ENCODE measurements around the gene PSMG1. TPM values are rescaled to one million over a fixed set of nuclear protein-coding genes. Genes with fewer than 3 reads are reported as not detected.
"Not testable (repeated sequence)": the region's sequence is repeated elsewhere in the genome, so short reads cannot be mapped to it uniquely, and the experiment has no call there.

PSMG1 gene, protein sequence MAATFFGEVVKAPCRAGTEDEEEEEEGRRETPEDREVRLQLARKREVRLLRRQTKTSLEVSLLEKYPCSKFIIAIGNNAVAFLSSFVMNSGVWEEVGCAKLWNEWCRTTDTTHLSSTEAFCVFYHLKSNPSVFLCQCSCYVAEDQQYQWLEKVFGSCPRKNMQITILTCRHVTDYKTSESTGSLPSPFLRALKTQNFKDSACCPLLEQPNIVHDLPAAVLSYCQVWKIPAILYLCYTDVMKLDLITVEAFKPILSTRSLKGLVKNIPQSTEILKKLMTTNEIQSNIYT
- 100 and 109 TPM in 2 replicates for total RNA-seq (2014; rRNA removed; shearing (Covaris generic))

- peak; percentile 88 for DNase-seq (ENCODE audit: low read depth)
Observed at GRCh38 chr21:39183272-39184049, at the start of gene PSMG1. Gene PSMG1 (minus strand): TSS chr21:39183451. CDS start chr21:39183385, 66 bp downstream.

- no peak for DNase-seq (ENCODE audit: low read depth)
Observed at GRCh38 chr21:39232861-39233291, 49.6 kb upstream of the PSMG1 start.

DNA sequence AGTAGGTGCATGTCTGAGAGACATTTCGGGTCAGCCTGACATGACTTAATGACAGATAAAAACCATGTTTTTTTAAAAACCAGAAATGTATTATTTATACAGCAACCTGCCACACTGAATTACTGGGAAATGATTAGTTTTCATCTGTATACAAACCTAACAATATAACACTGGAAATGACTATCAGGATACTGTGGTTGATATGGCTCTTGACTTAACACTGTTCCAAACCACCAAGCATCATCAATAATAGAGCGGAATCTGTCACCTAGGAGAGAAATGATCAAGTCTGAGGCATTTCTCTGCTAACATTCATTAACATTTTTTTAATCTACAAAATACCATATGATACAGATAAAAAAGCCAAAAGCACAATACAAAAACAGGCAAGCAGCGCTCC lies 41.7 kb upstream of the PSMG1 start:
- no peak for DNase-seq (ENCODE audit: low read depth)

- no peak for DNase-seq (ENCODE audit: low read depth)
Observed at GRCh38 chr21:39221997-39222486, 38.8 kb upstream of the PSMG1 start.

DNA sequence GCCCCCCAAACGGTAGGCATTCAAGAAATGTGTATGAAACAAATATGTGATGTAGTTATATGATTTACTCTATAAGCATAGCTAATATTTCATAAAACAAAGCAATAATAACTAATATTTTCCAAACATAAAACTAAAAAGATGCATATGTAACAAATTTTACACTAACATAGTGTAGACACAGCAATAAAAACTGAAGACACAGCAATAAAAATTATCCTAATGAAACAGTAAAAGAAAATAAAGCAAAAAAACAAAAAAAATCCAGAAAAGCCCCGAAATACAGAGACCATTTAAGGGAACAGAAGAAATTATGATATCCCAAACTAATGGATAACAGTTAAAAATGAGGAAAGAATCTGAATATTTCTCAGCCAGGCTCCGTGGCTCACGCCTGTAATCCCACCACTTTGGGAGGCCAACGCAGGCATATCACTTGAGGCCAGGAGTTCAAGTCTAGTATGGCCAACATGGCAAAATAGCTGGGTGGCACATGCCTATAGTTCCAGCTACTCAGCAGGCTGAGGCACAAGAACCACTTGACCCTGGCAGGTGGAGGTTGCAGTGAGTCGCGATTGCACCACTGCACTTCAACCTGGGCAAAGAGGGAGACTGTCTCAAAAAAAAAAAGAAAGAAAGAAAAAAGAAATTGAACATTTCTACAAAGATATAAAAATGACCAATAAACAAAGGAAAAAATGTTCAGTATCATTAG lies 38.2 kb upstream of the PSMG1 start:
- no peak for DNase-seq (ENCODE audit: low read depth)

DNA sequence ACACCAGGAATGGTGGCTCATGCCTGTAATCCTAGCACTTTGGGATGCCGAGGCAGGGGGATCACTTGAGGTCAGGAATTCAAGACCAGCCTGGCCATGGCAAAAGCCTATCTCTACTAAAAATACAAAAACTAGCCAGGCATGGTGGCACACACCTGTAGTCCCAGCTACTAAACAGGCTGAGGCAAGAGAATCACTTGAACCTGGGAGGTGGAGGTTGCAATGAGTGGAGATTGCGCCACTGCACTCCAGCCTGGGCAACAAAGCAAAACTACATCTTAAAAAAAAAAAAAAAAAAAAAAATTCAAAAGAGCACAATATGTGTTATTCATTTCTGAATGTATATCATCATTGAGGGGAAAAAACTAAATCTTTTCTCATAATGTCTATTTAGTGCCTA lies 37.6 kb upstream of the PSMG1 start:
- not testable (repeated sequence) for DNase-seq (ENCODE audit: low read depth)

DNA sequence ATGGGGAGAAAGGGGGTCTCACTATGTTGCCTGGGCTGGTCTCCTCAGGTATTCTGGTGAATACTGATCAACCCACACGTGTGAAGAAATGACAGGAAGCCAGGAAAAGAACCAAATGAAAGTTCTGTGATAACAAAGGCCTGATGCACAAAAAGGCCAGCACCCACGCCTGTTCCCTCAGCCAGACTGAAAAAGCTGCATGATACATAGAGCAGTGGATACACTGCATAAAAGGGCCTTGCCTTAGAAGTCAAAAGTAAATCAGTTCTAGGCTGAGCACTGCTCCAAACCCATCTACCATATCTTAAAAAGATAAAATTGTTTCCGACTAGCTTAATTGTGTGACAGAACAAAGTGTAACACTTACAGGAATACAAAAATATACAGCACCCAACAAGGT lies 36.9 kb upstream of the PSMG1 start:
- DNase-seq (ENCODE audit: low read depth), result no peak

DNA sequence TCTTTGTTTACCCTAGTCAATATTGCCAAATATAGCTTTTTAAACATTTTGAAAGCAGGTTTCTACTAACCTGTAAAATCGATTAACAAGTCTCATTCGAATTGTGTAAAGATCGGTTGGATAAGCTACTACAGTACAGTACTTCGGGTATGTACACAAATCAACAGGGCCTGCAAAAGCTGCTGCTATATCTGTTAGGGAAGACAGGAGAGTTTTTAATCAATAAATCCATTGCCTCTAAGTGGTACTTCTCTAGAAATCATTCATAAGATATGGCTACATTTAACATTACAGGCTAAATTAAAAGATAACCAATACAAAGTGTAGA lies 34.8 kb upstream of the PSMG1 start:
- no peak for DNase-seq (ENCODE audit: low read depth)

DNA sequence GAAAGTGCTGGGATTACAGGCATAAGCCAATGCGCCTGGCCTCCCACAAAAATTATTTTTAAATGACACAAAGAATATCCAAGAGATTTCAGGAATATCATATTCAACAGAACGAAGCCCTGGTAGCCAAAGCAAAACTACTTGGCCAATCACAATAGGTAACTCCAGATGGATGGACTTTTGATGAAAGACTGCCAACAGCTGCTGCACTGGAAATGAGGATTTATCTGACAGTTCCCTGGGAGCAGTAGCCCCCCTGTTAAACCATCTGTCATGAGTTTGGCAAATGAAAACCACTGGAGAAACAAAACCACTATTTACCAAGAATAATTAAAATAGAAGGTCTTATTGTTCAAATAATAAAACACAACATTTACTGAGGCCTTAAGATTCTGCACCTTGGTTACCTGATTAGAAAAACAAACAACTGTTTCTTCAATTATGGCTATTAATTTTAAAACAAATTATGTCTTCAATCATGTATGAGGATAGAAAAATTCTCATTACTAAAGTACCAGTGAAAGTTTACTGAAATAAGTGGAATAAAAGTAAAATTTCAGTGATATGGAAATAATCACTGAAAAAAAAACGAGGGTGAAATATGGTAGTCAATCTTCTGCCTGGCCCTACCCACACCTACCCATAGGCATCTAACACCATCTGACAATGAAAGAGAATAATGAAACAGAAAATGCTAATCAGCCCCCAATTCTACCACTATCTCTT lies 34.3 kb upstream of the PSMG1 start:
- no peak for DNase-seq (ENCODE audit: low read depth)

GRCh38 chr21:39216290-39216689 lies 33.0 kb upstream of the PSMG1 start:
- no peak for DNase-seq (ENCODE audit: low read depth)

- no peak for DNase-seq (ENCODE audit: low read depth)
Observed at GRCh38 chr21:39215078-39215477, 31.8 kb upstream of the PSMG1 start.

DNA sequence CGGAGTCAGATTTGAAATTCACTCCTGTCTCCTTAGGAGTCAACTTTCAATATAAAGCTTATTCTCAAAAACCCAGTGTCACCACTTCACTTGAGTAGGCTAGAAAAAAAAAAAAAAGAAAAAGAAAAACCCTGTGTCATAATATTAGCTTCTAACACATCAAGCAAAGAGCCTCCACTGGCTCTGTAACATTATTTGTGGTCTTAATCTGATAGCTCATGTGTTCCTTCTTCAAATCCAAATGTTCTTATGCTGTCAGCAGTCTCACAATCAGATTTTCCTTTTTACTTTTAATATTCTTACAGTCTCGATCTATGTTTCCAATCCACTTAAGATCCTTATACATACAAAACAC lies 26.1 kb upstream of the PSMG1 start:
- no peak for DNase-seq (ENCODE audit: low read depth)

DNA sequence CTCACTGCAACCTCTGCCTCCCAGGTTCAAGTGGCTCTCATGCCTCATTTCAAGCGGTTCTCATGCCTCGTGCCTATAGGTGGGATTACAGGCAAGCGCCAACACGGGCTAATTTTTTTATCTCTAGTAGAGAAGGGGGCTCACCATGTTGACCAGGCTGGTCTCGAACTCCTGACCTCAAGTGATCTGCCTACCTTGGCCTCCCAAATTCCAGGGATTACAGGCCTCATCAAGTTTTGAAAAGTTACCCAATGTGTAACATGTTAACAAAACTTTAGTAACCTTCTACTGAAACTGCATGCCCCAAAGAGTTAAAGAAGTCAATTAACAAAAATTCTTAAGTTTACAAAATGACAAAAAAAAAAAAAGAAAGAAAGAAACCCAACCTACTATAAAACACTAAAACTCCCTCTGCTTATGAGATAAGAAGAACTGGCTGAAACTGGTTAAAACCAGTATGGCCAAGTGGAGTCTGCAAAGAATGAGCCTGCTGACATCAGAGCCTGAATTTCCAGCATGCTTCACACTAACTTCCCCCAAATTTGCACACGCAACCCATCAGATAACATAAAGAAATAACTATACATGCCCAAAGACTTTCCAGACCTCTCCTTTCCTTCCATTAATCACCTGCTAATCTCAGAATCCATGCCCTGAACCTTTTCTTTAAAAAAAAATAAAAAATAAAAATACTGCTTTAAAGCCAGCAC lies 25.5 kb upstream of the PSMG1 start:
- no peak for DNase-seq (ENCODE audit: low read depth)

GRCh38 chr21:39204134-39204533 lies 20.9 kb upstream of the PSMG1 start:
- no peak for DNase-seq (ENCODE audit: low read depth)

DNA sequence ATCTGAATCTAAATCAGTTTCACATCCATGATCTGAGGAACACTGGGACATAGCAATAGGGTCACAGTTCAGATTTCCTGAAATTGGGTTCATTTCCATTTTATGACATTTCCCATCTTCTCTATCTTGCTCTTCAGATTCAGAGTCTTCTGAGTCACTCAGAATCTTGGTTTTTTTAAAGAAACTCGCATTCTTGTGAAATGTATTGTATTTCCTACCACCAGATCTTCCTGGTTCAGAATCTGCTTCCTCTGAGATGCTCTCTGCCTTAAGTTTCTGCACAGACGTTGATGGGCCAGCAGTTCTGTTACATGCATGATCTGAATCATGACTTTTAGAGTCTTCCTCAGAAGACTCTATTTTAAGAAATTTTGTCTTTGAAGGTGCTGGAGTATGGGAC lies 15.5 kb upstream of the PSMG1 start:
- DNase-seq (ENCODE audit: low read depth), result no peak

GRCh38 chr21:39197448-39198233 lies 14.4 kb upstream of the PSMG1 start:
- no peak for DNase-seq (ENCODE audit: low read depth)

- DNase-seq (ENCODE audit: low read depth), result no peak
Observed at GRCh38 chr21:39196838-39197237, 13.6 kb upstream of the PSMG1 start.

GRCh38 chr21:39196310-39196709 lies 13.1 kb upstream of the PSMG1 start:
- DNase-seq (ENCODE audit: low read depth), result no peak

DNA sequence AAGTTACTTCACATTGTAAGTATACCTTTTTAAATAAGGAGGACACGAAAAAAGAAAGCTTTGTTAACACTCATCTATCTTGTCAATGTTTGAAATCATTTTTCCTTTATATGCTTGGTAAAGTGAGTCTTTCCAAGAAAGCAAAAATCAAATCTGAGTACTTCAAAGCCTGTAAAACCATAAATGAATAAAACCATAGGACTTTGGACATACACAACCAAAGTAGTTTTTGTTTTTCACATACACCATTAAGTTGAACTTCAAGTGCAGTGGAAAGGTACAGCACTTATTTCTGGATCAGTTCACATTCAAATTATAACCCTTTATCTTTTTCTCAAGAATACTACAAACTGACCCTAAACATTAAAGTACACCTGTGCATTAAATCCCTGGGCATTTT lies 10.1 kb upstream of the PSMG1 start:
- no peak for DNase-seq (ENCODE audit: low read depth)

- DNase-seq (ENCODE audit: low read depth), result no peak
Observed at GRCh38 chr21:39189857-39190604, 6.8 kb upstream of the PSMG1 start.
